H7 (cell line): ENCODE data around the gene CUX1. TPM values are rescaled to one million over a fixed set of nuclear protein-coding genes. Genes with fewer than 3 reads are reported as not detected.

ENCODE experiments used
- DNase-seq: peaks from one replicate; pipeline ENCODE4 v3.0.0; 2012
- H3K27me3 ChIP-seq: 2 replicates; pipeline ENCODE4 v1.6.0; 2011; ENCODE audit warnings: mild to moderate bottlenecking, low read length; ENCODE audit not compliant: control insufficient read depth, insufficient read depth
- H3K36me3 ChIP-seq: replicated peaks from 2 replicates; pipeline ENCODE4 v1.5.1; 2011; ENCODE audit warnings: low read length; ENCODE audit not compliant: control insufficient read depth, insufficient read depth
- H3K4me3 ChIP-seq: 2 replicates; pipeline ENCODE4 v1.5.1; 2011; ENCODE audit warnings: low read depth, mild to moderate bottlenecking, control low read depth, low read length, moderate library complexity; ENCODE audit not compliant: insufficient read depth
- total RNA-seq: library from RNA; depleted of rRNA; stranded (reverse); fragments of >200 nt; shearing (Covaris generic); gene quantifications from 2 replicates; pipeline ENCODE4 v1.2.3, GENCODE V29; 2014

Gene CUX1
- total RNA-seq, 1 experiment from 2014 or later = 28.2 TPM

- DNase-seq = peak; percentile 72
- no peaks in the 10 kb centered on the region for H3K36me3 ChIP-seq
- H3K4me3 ChIP-seq = peak overlapping the region; percentile 2; the same call in 1 of the 2 replicates
- H3K27me3 ChIP-seq = no peaks in the 10 kb centered on the region
These were observed 119.3 kb downstream of the CUX1 start for GRCh38 chr7:101936611-101937231.

DNA sequence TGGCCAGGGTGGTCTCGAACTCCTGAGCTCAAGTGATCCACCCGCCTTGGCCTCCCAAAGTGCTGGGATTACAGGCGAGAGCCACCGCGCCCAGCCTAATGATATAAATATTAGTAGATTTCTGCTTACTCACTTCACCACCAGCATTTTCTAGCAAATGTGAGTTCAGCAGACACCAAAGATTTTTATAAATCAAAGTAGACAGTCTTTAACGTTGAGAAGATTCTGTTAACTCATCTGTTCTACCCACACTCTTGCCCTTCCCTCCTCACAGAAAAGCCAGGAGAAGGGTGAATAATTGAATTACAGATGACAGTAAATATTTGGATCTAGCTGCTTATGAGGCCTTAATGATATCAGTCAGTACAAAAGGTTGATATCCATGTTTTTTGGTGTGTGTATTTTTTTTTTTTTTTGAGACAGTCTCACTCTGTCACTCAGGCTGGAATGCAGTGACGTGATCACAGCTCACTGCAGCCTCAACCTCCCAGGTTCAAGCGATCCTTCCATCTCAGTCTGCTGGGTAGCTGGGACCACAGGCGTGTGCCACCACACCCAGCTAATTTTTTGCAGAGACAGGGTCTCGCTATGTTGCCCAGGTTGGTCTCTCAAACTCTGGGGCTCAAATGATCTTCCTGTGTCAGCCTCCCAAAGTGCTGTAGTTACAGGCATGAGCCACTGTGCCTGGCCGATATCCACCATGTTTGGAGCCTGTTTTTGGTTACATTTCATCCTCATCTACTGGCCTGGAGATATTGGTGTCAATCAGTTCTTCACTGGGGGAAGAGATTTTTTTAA, 120.5 kb downstream of the CUX1 start:
- DNase-seq = no peak
- Histone ChIP-seq H3K36me3 (no peaks in the 10 kb centered on the region), H3K27me3 (no peaks in the 10 kb centered on the region), H3K4me3 (no peak overlapping the region)

DNA sequence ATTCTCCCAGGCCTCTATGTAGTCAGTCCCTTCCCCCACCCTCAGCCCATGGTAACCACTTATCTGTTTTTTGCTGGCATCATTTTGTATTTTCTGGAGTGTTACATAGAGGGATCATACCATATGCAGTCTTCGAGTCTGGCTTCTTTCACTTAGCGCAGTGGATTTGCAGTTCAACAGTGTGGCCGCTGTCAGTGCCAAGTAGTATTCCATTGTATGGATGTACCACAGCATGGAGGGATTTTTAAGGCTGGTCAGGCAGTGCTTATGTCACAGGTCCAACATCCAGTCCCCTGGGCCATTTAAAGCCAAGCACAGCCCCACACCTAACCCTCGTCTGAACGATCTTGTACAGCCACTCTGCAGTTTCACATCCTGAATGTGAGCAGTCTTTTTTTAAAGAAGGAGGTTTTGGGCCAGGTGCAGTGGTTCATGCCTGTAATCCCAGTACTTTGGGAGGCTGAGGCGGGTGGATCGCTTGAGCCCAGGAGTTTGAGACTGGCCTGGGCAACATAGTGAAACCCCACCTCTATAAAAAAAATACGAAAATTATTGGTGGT, 121.8 kb downstream of the CUX1 start:
- Histone ChIP-seq H3K36me3 (no peaks in the 10 kb centered on the region), H3K4me3 (no peak overlapping the region), H3K27me3 (no peaks in the 10 kb centered on the region)
- DNase-seq = no peak

GRCh38 chr7:101940151-101940550, 122.7 kb downstream of the CUX1 start:
- no peaks in the 10 kb centered on the region for H3K36me3 ChIP-seq
- H3K4me3 ChIP-seq = no peak overlapping the region
- H3K27me3 ChIP-seq = no peaks in the 10 kb centered on the region
- DNase-seq = no peak

DNA sequence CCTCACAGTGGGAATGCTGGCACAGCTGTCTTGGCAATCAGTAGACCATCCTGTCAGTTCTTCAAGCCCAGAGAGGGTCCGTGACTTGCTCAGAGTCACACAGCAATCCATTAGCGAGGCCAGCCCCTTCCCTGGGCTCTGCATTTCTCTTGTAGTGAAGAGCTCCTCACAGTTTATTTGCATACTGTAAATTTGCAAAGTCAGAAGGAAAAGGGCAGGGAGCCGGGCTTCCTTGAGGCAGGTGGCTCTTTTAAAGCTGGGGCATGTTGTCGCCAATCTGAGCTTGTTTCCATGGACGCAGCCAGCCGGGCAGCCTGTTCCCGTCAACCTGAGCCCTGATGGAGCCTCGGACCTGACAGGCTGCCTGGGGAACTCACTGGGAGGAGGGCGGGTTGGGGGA, 123.4 kb downstream of the CUX1 start:
- H3K4me3 ChIP-seq = no peak overlapping the region
- peak; percentile 75 for DNase-seq
- no peaks in the 10 kb centered on the region for H3K27me3 ChIP-seq
- H3K36me3 ChIP-seq = no peaks in the 10 kb centered on the region

GRCh38 chr7:101941481-101942383, 124.3 kb downstream of the CUX1 start:
- Histone ChIP-seq H3K4me3 (no peak overlapping the region), H3K36me3 (no peaks in the 10 kb centered on the region)
- no peak for DNase-seq

DNA sequence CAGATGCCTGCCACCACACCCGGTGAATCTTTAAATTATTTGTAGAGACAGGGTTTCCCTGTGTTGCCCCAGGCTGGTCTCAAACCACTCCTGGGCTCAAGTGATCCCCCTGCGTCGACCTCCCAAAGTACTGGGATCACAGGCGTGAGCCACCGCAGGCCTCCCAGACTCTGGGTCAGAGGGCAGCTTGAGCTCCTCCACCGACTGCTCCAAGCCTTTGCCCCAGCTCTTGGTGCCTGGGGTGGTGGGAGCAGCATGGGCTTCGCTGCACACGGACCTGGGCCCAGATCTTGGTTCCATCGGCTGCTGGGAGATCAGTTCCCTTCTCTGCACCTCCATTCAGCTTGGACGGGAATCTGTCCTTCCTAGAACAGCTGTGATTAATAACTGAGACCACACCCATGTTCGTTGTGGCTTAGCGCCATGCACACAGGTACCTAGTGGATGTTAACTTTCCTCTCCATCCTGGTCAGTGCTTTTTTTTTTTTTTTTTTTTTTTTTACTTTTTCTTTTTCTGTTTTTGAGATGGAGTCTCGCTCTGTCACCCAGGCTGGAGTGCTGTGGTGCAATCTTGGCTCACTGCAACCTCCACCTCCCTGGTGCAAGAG, 125.3 kb downstream of the CUX1 start:
- H3K4me3 ChIP-seq = no peak overlapping the region
- H3K36me3 ChIP-seq = no peaks in the 10 kb centered on the region
- no peak for DNase-seq
- H3K27me3 ChIP-seq = no peaks in the 10 kb centered on the region

More at GRCh38 chr7:101941481-101942383, 124.3 kb downstream of the CUX1 start:
- no peaks in the 10 kb centered on the region for H3K27me3 ChIP-seq

GRCh38 chr7:101943306-101943705, 125.9 kb downstream of the CUX1 start:
- H3K27me3 ChIP-seq = no peaks in the 10 kb centered on the region
- H3K4me3 ChIP-seq = no peak overlapping the region
- H3K36me3 ChIP-seq = no peaks in the 10 kb centered on the region
- no peak for DNase-seq

- no peaks in the 10 kb centered on the region for H3K27me3 ChIP-seq
- H3K36me3 ChIP-seq = no peaks in the 10 kb centered on the region
- no peak overlapping the region for H3K4me3 ChIP-seq
- no peak for DNase-seq
These were observed 126.6 kb downstream of the CUX1 start for GRCh38 chr7:101943889-101944600.

GRCh38 chr7:101944611-101945010, 127.2 kb downstream of the CUX1 start:
- no peak for DNase-seq
- Histone ChIP-seq H3K4me3 (no peak overlapping the region), H3K36me3 (no peaks in the 10 kb centered on the region), H3K27me3 (no peaks in the 10 kb centered on the region)

GRCh38 chr7:101945034-101945758, 127.8 kb downstream of the CUX1 start:
- Histone ChIP-seq H3K36me3 (no peaks in the 10 kb centered on the region), H3K27me3 (no peaks in the 10 kb centered on the region), H3K4me3 (no peak overlapping the region)
- no peak for DNase-seq

DNA sequence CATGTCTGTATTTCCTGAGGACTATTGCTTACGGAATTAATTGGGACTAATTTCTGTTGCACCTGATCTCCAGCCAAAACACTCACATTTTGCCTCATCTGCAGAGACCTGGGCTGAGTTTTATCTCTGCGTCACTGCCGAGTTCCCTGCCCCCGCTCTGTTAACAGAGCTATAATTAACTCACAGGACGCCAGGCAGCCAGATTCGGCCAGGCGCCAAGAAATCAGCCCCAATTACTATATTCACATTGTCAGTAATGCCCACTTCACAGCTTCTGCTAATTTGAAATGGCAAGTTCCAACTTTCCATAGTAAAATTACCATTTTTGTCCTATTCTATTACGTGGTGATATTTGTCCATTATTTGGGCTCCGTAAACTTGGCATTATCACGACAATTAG, 130.5 kb downstream of the CUX1 start:
- H3K27me3 ChIP-seq = no peaks in the 10 kb centered on the region

GRCh38 chr7:101948650-101949049, 131.2 kb downstream of the CUX1 start:
- Histone ChIP-seq H3K27me3 (no peaks in the 10 kb centered on the region), H3K4me3 (no peak overlapping the region), H3K36me3 (no peaks in the 10 kb centered on the region)
- no peak for DNase-seq

More for the DNA sequence above, 130.5 kb downstream of the CUX1 start:
- Histone ChIP-seq H3K4me3 (no peak overlapping the region), H3K36me3 (no peaks in the 10 kb centered on the region)
- no peak for DNase-seq
